Loucy (cell line): Measurements from ENCODE around the gene COL27A1.

Experiments
- CTCF ChIP-seq: fragments of 200-600 bp; sonication (generic); conservative IDR thresholded peaks from 2 replicates; pipeline ENCODE4 v1.5.1; 2014; ENCODE audit warnings: mild to moderate bottlenecking, antibody characterized with exemption, low read length
- EZH2phosphoT487 ChIP-seq: fragments of 200-600 bp; IDR thresholded peaks from 2 replicates; pipeline ENCODE4 v1.6.1; 2018; ENCODE audit warnings: antibody characterized with exemption, mild to moderate bottlenecking, moderate library complexity, borderline replicate concordance

- no peak for TF ChIP-seq CTCF
- no peak for TF ChIP-seq EZH2phosphoT487
Observed at GRCh38 chr9:114179516-114179915, 24.2 kb downstream of the COL27A1 start.
